H9 (cell line): ENCODE data around the gene TMEM209. TPM values are rescaled to one million over a fixed set of nuclear protein-coding genes. Genes with fewer than 3 reads are reported as not detected.

Experiments
- DNase-seq: peaks from one replicate; pipeline ENCODE4 v3.0.0-alpha.2; 2017
- H2AFZ ChIP-seq: one replicate; pipeline ENCODE4 v1.6.1; 2013; ENCODE audit warnings: mild to moderate bottlenecking, low read length, control low read depth, moderate library complexity
- H2AK5ac ChIP-seq: 2 replicates; pipeline ENCODE4 v1.6.1; 2013; ENCODE audit warnings: low read length, control low read depth, mixed read lengths; ENCODE audit not compliant: insufficient read length
- H2BK120ac ChIP-seq: one replicate; pipeline ENCODE4 v1.6.1; 2013; ENCODE audit warnings: low read depth, mild to moderate bottlenecking, low read length, control low read depth, inconsistent platforms; ENCODE audit not compliant: poor library complexity, severe bottlenecking
- H2BK12ac ChIP-seq: 2 replicates; pipeline ENCODE4 v1.6.1; 2013; ENCODE audit warnings: low read length, control low read depth, mixed read lengths, low read depth; ENCODE audit not compliant: insufficient read length
- H2BK15ac ChIP-seq: 2 replicates; pipeline ENCODE4 v1.6.1; 2013; ENCODE audit warnings: low read depth, low read length, control low read depth
- H2BK20ac ChIP-seq: one replicate; pipeline ENCODE4 v1.6.1; 2013; ENCODE audit warnings: low read depth, mild to moderate bottlenecking, low read length, control low read depth, inconsistent platforms; ENCODE audit not compliant: poor library complexity, severe bottlenecking
- H2BK5ac ChIP-seq: 2 replicates; pipeline ENCODE4 v1.6.1; 2013; ENCODE audit warnings: low read length, control low read depth, mixed read lengths; ENCODE audit not compliant: insufficient read length
- H3K14ac ChIP-seq: 2 replicates; pipeline ENCODE4 v1.6.1; 2013; ENCODE audit warnings: low read length, control low read depth; ENCODE audit not compliant: insufficient read depth
- H3K18ac ChIP-seq: 2 replicates; pipeline ENCODE4 v1.6.1; 2013; ENCODE audit warnings: low read depth, mild to moderate bottlenecking, mixed read lengths, low read length, control low read depth; ENCODE audit not compliant: insufficient read length
- H3K23ac ChIP-seq: 2 replicates; pipeline ENCODE4 v1.6.1; 2013; ENCODE audit warnings: low read length, control low read depth, mixed read lengths, low read depth; ENCODE audit not compliant: insufficient read length
- H3K23me2 ChIP-seq: 2 replicates; pipeline ENCODE4 v1.6.1; 2013; ENCODE audit warnings: low read depth, mild to moderate bottlenecking, mixed read lengths, low read length, control low read depth; ENCODE audit not compliant: insufficient read length, poor library complexity, severe bottlenecking
- H3K27ac ChIP-seq: 2 replicates; pipeline ENCODE4 v1.5.1; 2013; ENCODE audit warnings: low read length, control low read depth, mixed read lengths, low read depth; ENCODE audit not compliant: insufficient read length
- H3K27me3 ChIP-seq: 2 replicates; pipeline ENCODE4 v1.6.1; 2013; ENCODE audit warnings: low read length, control low read depth, inconsistent platforms; ENCODE audit not compliant: insufficient read depth
- H3K4ac ChIP-seq: 2 replicates; pipeline ENCODE4 v1.6.1; 2013; ENCODE audit warnings: low read depth, mild to moderate bottlenecking, control low read depth, inconsistent platforms, low read length, moderate library complexity
- H3K4me1 ChIP-seq: 2 replicates; pipeline ENCODE4 v1.6.1; 2013; ENCODE audit warnings: low read length, control low read depth, inconsistent platforms; ENCODE audit not compliant: insufficient read depth
- H3K4me2 ChIP-seq: 2 replicates; pipeline ENCODE4 v1.6.1; 2013; ENCODE audit warnings: low read length, control low read depth, mixed read lengths; ENCODE audit not compliant: insufficient read length, insufficient read depth
- H3K56ac ChIP-seq: 2 replicates; pipeline ENCODE4 v1.6.1; 2013; ENCODE audit warnings: low read depth, mild to moderate bottlenecking, mixed read lengths, low read length, control low read depth; ENCODE audit not compliant: insufficient read length
- H3K79me1 ChIP-seq: 2 replicates; pipeline ENCODE4 v1.6.1; 2013; ENCODE audit warnings: low read depth, mild to moderate bottlenecking, moderate library complexity, low read length, control low read depth, inconsistent platforms; ENCODE audit not compliant: insufficient read depth, poor library complexity, severe bottlenecking
- H3K79me2 ChIP-seq: 2 replicates; pipeline ENCODE4 v1.6.1; 2013; ENCODE audit warnings: low read length, control low read depth, inconsistent platforms; ENCODE audit not compliant: insufficient read depth
- H3K9ac ChIP-seq: 2 replicates; pipeline ENCODE4 v1.6.1; 2013; ENCODE audit warnings: low read length, control low read depth, mixed read lengths; ENCODE audit not compliant: insufficient read length; ENCODE audit errors: extremely low read depth
- H3K9me3 ChIP-seq: one replicate; pipeline ENCODE4 v1.6.1; 2013; ENCODE audit warnings: low read depth, low read length, inconsistent platforms; ENCODE audit not compliant: control insufficient read depth
- H3T11ph ChIP-seq: one replicate; pipeline ENCODE4 v1.6.1; 2013; ENCODE audit warnings: mild to moderate bottlenecking, low read length, control low read depth, inconsistent platforms
- H4K20me1 ChIP-seq: one replicate; pipeline ENCODE4 v1.6.1; 2013; ENCODE audit not compliant: control insufficient read depth, insufficient read length, insufficient read depth
- H4K5ac ChIP-seq: 2 replicates; pipeline ENCODE4 v1.6.1; 2013; ENCODE audit warnings: low read depth, mild to moderate bottlenecking, mixed read lengths, low read length, control low read depth; ENCODE audit not compliant: insufficient read length
- H4K8ac ChIP-seq: replicated peaks from 2 replicates; pipeline ENCODE4 v1.6.1; 2013; ENCODE audit warnings: low read length, control low read depth, mixed read lengths, low read depth; ENCODE audit not compliant: insufficient read length
- H4K91ac ChIP-seq: 2 replicates; pipeline ENCODE4 v1.6.1; 2013; ENCODE audit warnings: low read depth, mild to moderate bottlenecking, moderate library complexity, mixed read lengths, low read length, control low read depth; ENCODE audit not compliant: insufficient read length
- H3K27ac Mint-ChIP-seq, 3 experiments: 2 replicates in 2 of 3; 3 replicates in 1 of 3; pipeline ENCODE4 v1.8.0; 2020 to 2021; ENCODE audit warnings: mixed read lengths in 3 of 3, mild to moderate bottlenecking in 1 of 3, moderate library complexity in 1 of 3
- H3K27me3 Mint-ChIP-seq: 2 replicates; pipeline ENCODE4 v1.8.0; 2021; ENCODE audit warnings: low read depth, mild to moderate bottlenecking, moderate library complexity, mixed read lengths
- H3K36me3 Mint-ChIP-seq, 3 experiments: 2 replicates in 2 of 3; 3 replicates in 1 of 3; pipeline ENCODE4 v1.8.0; 2020 to 2021; ENCODE audit warnings: low read depth in 3 of 3, mixed read lengths in 3 of 3; ENCODE audit not compliant: insufficient read depth in 1 of 3
- H3K4me1 Mint-ChIP-seq, 2 experiments: 2 replicates each; pipeline ENCODE4 v1.8.0; 2020; ENCODE audit warnings: mixed read lengths in 2 of 2
- H3K4me3 Mint-ChIP-seq, 2 experiments: 2 replicates in 1 of 2; 3 replicates in 1 of 2; pipeline ENCODE4 v1.8.0; 2020 to 2021; ENCODE audit warnings: mild to moderate bottlenecking in 2 of 2, mixed read lengths in 2 of 2, moderate library complexity in 1 of 2
- H3K9me3 Mint-ChIP-seq, 2 experiments: 2 replicates in 1 of 2; 3 replicates in 1 of 2; pipeline ENCODE4 v1.8.0; 2020; ENCODE audit warnings: mild to moderate bottlenecking in 2 of 2, mixed read lengths in 2 of 2, moderate library complexity in 1 of 2
- CTCF ChIP-seq: fragments of 200-600 bp; sonication (generic); conservative IDR thresholded peaks from 3 replicates; pipeline ENCODE4 v1.8.0; 2021; ENCODE audit warnings: antibody characterized with exemption, mild to moderate bottlenecking
- WGBS: extraction: QIAGEN DNeasy Blood & Tissue Kit; methylation state at CpG from one replicate; pipeline ENCODE4 v1.1.7; 2013; ENCODE audit warnings: missing lambda C conversion rate, low lambda C conversion rate, mixed read lengths; ENCODE audit not compliant: insufficient read length; ENCODE audit errors: extremely low coverage; 5-methylcytosine and 5-hydroxymethylcytosine counted together
- total RNA-seq: library from RNA; stranded (reverse); gene quantifications from 2 replicates; pipeline ENCODE4 v1.2.1, GENCODE V29; 2021

Gene TMEM209
- total RNA-seq, 1 experiment from 2014 or later: 30.8 TPM

- Histone ChIP-seq H3K23me2 (no peaks in the 10 kb centered on the region), H3K4me2 (no peak overlapping the region), H4K5ac (peak overlapping the region; percentile 68), H2AFZ (no peak overlapping the region), H3K56ac (no peak overlapping the region), H3K4ac (no peak overlapping the region), H3K9ac (no peak overlapping the region), H2BK5ac (no peak overlapping the region), H3K79me2 (no peaks in the 10 kb centered on the region), H3K14ac (no peak overlapping the region), H2AK5ac (no peak overlapping the region), H2BK15ac (no peak overlapping the region), H2BK20ac (no peak overlapping the region), H2BK120ac (no peak overlapping the region), H3K9me3 (no peaks in the 10 kb centered on the region), H3K18ac (no peak overlapping the region), H3K27me3 (no peaks in the 10 kb centered on the region), H3T11ph (no peak overlapping the region), H2BK12ac (no peak overlapping the region), H3K27ac (no peak overlapping the region), H3K79me1 (no peaks in the 10 kb centered on the region), H4K20me1 (no peaks in the 10 kb centered on the region), H4K91ac (no peak overlapping the region), H3K4me1 (no peaks in the 10 kb centered on the region), H4K8ac (no peak overlapping the region), H3K23ac (no peak overlapping the region)
- no peak for DNase-seq
- no peak overlapping the region for H3K27ac Mint-ChIP-seq
- no peaks in the 10 kb centered on the region for H3K9me3 Mint-ChIP-seq
- no CpG with 5 or more reads among the region's 9 CpGs for WGBS
- H3K27me3 Mint-ChIP-seq: no peaks in the 10 kb centered on the region
- no peak overlapping the region for H3K4me3 Mint-ChIP-seq
- H3K4me1 Mint-ChIP-seq: no peaks in the 10 kb centered on the region
- TF ChIP-seq CTCF: no peak
- H3K36me3 Mint-ChIP-seq: peaks cover 19 to 63% (median 48%) of the 10 kb centered on the region in 3 experiments; a peak in 6 of 7 replicates
These were observed 24.5 kb downstream of the TMEM209 start for GRCh38 chr7:130180571-130181262.
